NCI-H2171 (cell line): ENCODE results near the gene LZTR1.

Source experiments
- DNase-seq: peaks from one replicate; lab custom pipeline; 2025; lab: John Stamatoyannopoulos, UW

LZTR1 gene

DNA sequence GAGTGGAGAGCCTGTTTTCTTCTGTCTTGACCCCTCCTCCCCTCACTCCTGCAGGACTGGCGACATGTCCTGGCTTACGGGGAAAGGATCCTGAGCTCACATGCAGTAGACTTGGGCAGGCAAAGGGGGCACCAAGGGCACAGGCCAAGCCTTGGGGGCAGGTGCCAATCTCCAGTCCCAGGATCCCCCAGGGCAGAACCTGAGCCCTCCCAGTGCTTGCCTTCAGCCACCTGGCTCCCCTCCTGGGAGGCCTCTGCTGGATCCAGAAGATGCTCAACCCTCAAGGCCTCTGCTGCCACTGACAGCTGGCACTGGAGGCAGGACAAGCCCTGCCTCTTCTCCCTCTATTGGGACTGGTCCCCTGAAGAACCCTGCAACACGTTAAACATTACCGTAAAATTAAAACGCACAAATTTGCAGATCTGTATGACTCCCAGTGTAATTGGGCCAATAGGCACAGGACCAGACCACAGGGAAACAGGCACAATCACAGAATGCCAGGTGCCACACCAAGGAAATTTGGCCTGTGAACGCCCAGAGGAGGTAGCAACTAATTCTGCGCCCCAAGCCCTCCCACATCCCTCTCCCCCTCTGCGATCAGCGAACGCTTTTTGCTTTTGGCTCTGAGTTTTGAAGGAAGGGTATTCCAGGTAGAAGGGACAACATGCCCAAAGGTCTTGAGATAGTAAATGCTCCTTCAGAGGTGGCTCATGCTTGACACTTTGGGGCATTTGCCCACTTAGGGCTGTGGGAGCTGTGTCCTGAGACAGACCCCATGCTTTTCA, 967 bp upstream of the LZTR1 start:
- no peak for DNase-seq

DNA sequence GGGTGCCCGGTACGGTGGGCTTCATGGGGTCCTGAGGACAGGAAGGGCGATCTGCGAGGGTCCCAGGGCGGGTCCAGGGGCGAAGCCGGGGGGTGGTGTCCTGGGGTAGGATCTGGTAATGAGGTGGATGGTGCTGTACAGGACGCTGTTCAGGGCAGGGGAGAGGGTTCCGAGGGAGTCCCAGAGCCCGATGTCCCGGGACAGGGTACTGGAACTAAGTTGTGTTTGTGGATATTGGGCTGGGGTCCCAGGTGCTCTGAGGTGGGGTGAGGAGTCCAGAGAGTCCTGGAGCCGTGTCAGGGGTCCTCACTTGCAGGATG, 426 bp downstream of the LZTR1 start:
- DNase-seq = no peak

DNA sequence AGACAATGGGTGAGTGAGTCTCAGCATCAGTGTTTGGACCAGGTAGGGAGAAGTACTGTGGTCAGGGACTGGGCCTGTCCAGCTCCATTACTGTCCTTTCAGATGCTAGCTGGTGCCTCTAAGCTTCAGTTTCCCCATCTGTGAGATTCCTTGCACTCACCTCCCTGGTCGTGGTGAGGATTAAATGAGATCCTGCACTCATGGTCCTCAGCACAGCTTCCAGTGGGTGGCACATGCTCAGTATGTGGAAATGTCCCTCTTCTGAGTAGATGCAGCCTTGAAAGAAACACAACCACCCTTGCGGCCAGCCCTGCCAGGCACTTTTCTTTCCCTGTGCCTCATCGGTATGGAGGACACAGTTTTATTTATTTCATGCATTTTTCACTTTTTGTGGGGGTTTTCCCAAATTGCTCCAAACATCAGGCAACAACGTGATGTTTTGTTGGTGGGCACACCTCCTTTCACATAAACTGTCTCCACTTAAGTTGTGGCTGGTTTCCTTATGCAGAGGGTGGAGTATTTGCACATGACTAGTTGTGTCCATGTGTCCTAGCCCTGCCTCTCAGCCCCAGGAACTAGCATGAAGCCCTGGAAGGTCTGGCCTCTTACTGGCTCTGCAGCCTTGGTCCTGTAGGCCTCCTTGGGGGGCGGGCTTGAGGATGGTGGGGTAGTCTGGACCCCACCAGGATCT, 1.1 kb downstream of the LZTR1 start:
- no peak for DNase-seq

DNA sequence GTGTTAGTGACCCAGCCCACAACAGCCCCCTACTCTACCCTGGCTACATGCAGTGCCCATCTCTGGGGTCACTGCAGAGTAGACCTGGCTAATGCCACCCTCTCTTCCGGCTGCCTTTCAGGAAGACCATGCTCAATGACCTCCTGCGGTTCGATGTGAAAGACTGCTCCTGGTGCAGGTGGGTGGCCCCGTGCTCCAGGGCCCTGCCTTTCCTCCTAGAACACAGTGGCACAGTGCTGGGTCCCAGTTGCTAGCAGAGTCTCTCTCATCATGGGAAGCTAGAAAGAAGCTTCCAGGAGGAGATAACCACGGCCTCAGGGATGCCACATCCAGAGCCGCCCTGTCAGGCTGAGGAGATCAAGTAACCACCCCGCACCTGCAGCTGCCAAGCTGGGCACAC, 3.6 kb downstream of the LZTR1 start:
- DNase-seq = no peak

DNA sequence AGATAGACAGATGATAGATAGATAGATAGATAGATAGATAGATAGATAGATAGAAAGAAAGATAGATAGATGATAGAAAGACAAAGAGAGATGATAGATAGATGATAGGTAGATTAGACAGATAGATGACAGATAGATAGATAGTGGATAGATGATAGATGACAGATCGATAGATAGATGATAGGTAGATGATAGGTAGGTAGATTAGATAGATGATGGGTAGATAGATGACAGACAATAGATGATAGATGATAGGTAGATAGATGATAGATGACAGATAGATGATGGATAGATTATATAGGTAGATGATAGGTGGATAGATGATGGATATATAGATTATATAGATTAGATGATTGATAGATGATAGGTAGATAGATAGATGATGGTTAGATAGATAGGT, 4.3 kb downstream of the LZTR1 start:
- no peak for DNase-seq

DNA sequence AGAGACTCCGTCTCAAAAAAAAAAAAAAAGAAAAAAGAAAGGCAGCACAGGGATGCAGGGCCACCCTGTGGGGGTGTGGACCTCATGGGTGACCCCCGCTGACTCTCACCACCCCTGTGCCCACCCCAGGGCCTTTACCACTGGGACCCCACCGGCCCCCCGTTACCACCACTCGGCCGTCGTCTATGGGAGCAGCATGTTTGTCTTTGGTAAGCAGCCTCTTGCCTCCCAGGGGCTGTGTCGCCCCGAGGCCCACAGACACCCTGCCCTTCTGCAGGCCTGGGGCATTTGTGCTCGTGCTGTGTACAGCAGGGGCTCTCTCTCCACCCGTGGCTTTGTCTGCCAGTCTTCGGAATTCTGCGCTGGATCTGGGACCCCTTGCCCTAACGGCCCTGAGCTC, 5.3 kb downstream of the LZTR1 start:
- DNase-seq = no peak

DNA sequence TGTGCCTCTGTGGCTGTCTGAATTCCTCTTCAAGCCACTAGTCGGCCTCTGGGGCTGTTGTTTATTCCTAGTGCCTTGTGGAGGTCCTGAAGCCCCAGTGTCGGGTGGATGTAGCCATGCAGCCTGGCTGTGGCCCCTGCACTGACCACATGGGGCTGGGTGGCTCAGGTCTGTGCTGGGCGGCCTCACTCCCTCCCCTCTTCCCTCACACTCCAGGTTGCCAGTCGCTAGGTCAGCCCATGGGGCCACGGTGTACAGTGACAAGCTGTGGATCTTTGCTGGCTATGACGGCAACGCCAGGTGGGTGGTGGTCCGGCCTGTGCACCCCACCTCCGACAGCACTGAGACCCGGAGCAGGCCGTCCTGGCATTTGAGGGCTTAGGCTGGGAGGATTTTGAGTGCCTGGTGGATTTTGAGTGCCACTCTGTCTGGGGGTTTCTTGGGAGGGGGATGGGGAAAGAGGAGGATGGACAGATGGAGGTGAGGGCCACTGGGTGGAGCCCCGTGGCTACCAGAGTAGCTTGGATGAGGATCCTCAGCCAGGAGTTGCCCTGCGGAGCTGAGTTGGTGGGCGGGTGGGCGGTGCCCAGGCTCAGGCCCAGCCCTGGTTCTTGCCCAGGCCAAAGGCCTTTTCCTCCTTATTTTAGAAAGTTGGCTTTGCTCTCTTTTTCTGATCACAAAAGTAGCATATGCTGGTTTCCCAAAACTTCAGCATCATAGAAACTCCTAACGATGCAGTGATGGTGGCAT, 6.7 kb downstream of the LZTR1 start:
- no peak for DNase-seq

DNA sequence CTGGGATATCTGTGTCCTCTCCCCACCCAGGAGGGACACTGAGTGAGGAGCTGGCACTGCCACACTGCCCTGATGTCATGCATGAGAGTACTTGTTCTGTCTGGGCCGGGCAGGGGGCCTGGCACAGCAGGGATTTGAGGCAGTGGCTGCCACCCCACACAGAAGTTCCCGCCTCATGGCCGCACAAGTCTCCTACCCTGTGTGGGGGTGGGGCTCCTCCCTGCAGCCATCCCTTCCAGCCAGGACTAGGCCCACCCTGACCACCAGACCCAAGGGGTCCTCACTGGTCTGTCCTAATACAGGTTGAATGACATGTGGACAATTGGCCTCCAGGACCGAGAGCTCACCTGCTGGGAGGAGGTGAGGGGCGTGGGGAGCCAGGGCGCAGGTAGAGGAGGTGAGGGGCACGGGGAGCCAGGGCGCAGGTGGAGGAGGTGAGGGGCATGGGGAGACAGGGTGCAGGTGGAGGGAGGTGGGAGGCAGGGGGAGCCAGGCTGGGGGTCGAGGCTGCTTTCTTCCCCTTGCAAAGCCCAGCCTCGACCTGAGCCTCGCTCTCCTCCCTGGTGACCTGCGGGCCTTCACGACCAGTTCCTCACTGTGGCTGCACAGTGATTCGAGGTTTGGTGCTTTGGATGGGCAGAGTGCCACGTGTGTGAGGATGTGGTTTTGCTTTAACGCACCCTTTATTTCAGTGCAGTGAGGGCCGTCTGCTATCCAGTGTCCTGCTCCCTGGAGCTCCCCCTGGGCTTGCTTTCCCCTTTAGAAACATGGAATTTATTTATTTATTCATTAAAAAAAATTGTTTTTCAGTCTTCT, 7.4 kb downstream of the LZTR1 start:
- DNase-seq = no peak

DNA sequence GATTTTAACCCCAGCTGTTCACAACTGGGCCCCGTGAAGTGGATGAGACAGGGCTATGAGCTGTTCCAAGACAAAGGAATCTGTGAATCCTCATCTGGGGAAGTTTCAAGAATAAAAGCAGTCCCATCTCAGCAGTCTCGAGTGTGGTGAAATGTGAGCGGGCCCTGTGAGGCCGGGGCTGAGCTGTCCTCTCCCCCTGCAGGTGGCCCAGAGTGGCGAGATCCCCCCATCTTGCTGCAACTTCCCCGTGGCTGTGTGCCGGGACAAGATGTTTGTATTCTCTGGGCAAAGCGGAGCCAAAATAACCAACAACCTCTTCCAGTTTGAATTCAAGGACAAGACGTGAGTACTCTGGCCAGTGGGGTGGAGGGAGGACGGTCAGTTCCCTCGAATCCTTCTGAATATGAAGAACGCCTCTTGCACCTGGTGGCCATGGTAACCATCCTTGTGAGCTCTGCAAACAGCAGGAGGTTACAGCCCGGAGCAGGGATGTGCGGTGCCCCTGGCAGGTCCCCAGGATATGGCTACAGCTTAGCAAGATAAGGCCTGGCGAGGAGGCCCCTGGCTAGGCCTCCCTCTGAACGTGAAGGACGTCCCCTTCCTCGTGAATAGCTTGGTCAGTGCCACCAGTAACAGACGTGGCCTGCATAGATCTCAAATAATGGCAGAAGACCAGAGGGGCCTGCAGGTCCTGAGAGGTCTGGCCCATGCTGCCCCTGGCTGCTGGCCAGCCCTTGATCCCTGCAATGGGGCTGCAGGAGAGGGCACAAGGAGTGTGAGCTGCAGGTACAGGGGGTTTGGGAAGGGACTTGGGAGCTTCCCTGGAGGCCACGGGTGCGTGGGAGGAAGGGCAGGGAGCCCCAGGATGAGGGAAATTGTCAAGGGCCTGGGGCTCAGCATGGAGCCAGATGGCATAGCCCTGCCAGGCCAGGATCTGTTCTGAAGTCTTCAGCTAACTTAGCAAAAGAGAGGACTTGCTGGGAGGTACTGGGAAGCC, 8.4 kb downstream of the LZTR1 start:
- DNase-seq = no peak

DNA sequence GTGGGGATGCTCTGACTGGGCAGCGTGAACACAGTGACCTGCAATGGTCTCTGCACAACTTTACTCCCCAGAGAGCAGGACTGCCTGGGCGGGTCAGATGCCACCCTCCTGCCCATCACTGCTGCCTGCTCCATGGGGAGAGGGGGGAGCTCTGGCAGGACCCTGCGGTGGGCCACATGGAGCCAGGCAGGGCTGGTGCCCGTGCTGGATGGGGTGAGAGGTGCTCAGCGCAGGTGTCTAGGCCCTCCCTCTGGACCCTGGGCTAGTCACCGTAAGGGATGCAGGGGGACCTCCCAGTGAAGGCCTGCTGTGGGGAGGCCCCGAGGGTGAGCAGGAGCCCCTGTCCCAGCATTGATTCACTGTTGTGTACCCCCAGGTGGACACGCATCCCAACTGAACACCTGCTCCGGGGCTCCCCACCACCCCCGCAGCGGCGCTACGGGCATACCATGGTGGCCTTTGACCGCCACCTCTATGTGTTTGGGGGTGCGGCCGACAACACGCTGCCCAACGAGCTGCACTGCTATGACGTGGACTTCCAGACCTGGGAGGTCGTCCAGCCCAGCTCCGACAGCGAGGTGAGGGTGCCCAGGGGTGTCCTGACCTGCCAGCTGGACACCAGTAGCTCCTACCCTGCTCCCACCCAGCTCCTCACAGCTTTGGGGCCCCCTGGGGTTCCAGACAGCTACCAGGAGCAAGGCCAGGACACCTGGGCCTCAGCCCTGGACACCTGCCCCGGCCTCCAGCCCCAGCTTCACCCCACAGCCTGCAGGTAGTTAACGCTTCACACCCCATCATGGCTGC, 9.4 kb downstream of the LZTR1 start:
- no peak for DNase-seq

DNA sequence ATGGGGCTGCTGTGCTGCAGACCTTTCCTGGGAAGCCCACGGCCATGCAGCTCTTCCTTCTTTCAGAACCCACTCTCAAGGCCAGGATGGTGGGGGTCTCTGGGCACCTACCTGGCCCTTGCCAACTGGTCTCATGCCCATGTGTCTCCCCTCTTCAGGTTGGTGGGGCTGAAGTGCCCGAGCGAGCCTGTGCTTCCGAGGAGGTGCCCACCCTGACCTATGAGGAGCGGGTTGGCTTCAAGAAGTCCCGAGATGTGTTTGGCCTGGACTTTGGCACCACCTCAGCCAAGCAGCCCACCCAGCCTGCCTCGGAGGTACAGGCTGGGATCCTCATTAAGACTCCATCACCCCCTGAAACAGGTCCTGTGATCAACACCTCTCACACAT, 10.0 kb downstream of the LZTR1 start:
- no peak for DNase-seq

DNA sequence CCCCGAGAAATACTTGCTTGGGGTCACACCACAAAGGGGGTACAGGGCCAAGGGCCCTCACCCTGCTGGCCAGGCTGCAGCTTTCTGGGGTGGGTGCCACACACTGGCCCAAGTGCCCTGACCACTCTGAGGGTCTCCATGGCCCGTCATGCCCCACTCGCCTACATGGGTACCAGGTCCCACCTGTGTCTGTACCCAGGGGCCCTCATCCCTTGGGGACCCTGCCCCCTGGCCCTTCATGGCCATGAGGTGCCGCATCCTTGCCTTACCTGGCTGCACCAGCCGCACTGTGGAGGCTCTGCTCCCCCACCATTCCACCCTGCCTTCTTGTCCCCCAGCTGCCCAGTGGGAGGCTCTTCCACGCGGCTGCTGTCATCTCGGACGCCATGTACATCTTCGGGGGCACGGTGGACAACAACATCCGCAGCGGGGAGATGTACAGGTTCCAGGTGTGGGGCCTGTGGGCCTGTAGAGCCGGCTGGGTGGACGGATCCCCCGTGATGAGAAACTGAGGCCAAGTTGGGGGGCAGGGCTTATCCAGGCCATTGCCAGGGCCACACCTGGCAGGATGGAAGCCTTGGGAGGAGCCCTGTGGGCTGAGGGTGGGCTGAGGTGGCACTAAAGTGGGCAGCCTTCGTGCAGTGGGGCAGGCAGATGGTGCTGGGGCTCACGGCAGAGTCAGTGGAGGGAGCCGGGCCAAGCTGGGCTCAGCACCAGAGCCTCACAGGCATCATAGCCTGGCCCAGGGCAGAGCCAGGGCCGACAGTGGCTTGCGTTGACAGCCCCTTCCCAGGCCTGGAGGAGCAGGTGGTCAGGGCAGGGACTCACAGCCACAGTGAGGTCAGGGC, 10.6 kb downstream of the LZTR1 start:
- DNase-seq = no peak

DNA sequence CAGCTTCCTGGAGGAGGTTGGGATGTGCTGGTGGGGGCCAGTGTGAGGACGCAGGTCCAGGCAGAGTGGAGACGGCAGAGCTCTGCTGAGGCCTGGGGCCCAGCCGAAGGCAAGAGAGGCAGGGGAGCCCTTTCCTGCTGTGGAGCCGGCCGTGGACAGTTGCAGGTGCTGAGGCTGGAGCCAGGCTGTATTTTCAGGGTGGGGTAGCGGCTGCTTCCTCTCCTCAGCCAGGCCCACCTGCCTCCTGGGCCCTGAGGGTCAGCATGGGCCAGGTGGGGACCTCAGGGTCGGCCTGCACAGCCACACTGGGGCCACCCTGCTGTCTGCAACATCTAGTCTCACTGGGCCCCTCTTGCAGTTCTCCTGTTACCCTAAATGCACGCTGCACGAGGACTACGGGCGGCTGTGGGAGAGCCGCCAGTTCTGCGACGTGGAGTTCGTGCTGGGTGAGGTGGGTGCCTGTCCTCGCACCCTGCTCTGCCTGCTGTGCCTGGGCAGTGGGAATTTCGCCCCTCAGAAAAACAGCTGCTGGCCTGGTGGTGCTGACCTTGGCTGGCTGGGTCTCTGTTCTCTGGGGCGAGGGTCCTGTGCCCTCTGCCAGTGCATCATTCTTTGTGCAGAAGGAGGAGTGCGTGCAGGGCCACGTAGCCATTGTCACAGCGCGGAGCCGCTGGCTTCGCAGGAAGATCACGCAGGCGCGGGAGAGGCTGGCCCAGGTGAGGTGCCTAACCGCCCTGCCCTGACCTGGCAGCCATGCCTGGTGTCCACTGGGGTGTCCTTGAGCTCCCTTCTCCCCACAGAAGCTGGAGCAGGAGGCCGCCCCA, 11.4 kb downstream of the LZTR1 start:
- no peak for DNase-seq

DNA sequence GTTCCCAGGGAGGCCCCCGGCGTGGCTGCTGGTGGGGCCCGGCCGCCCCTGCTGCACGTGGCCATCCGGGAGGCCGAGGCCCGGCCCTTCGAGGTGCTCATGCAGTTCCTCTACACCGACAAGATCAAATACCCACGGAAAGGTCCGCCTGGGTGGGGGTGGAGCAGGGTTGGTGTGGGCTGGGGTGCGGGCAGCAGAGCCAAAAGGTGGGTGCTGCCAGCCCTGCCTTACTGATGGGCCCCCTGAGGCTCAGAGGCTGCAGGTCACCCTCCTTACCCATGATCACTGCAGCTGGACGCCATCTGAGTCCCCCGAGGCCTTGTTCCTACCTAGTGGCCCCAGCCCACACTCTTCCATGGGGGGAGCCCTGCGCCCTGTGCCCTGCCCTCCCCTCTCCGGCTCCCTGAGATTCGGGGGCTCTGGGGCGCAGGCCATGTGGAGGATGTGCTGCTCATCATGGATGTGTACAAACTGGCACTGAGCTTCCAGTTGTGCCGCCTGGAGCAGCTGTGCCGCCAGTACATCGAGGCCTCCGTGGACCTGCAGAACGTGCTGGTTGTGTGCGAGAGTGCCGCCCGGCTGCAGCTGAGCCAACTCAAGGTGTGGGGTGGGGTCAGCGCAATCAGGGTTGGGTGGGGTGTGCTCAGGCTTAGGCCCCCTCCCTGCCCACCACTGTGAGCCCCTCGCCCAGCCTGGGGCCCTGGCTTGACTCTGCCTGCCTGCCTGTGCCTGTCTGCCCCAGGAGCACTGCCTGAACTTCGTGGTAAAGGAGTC, 12.2 kb downstream of the LZTR1 start:
- DNase-seq = no peak

DNA sequence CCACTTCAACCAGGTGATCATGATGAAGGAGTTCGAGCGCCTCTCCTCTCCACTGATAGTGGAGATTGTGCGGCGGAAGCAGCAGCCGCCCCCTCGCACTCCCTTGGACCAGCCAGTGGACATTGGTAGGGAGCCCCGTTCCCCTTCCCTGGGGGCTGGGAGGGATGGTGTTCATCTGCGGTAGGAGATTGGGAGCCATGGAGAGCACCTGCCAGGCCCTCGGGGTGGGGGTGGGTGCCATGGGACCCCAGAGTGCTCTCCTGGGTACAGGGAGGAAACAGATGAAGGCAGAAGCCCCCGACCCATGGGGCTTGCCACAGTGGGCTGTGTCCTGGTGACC, 12.8 kb downstream of the LZTR1 start:
- DNase-seq = no peak

DNA sequence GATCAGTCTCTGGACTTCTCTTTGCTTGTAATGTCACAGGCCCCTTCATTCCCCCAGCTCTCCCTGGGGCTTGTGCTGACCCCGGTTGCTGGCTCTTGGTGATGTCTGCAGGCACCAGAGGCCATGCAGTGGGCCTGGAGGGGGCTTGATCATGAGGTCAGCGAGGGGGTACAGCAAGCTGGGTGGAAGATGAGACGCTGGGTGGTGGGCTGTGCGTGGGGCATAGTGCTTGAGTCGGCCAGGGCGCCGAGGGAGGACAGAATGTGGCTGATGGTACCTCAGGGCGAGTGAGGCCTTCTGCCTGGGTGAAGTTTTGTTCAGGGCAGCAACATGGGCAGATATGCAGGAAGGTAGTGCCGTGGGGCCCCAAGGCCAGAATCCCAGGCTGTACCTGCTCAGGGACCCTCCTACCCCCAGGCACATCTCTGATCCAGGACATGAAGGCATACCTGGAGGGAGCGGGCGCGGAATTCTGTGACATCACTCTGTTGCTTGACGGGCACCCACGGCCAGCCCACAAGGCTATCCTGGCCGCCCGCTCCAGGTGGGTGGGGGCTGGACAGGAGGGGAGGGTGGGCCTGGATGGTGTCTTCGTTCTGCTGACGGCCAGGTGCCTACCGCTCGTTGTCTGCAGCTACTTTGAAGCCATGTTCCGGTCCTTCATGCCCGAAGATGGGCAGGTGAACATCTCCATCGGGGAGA, 13.4 kb downstream of the LZTR1 start:
- DNase-seq = no peak

DNA sequence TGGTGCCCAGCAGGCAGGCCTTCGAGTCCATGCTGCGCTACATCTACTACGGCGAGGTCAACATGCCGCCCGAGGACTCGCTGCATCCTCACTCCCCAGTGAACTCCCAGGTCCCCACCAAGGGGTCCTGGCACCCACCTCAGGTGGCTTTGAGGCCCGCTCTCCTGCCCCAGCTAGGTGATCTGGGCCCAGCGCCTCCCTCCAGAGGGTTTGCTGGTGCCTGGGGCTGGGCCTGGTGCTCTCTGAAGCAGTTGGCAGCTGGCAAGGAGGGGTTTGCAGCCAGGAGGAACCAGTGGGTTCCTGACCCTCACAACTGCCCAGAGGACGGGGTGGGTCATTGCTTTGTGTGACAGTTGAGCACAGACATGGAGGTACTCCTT, 13.9 kb downstream of the LZTR1 start:
- no peak for DNase-seq
